HG03565 (cell line): ENCODE results near the gene ZNF423.

Source experiments
- ATAC-seq: cut with Tn5 transposase; IDR thresholded peaks from one replicate; pipeline ENCODE4 v1.9.1; 2021; ENCODE audit warnings: mild to moderate bottlenecking, moderate library complexity; ENCODE audit not compliant: unreplicated experiment

The ZNF423 gene

GRCh38 chr16:49502136-49502881, 353.6 kb downstream of the ZNF423 start:
- ATAC-seq: no peak

GRCh38 chr16:49499869-49500610, 355.9 kb downstream of the ZNF423 start:
- ATAC-seq: no peak

- no peak for ATAC-seq
Measured at GRCh38 chr16:49499414-49499785, 356.5 kb downstream of the ZNF423 start.

- no peak for ATAC-seq
Measured at GRCh38 chr16:49498666-49499413, 357.1 kb downstream of the ZNF423 start.

GRCh38 chr16:49498264-49498663, 357.6 kb downstream of the ZNF423 start:
- no peak for ATAC-seq

- no peak for ATAC-seq
Measured at GRCh38 chr16:49497466-49497865, 358.4 kb downstream of the ZNF423 start.

- no peak for ATAC-seq
Measured at GRCh38 chr16:49496656-49497055, 359.3 kb downstream of the ZNF423 start.

- ATAC-seq: no peak
Measured at GRCh38 chr16:49495596-49496355, 360.1 kb downstream of the ZNF423 start.

GRCh38 chr16:49494891-49495566, 360.9 kb downstream of the ZNF423 start:
- ATAC-seq: no peak

GRCh38 chr16:49494474-49494873, 361.4 kb downstream of the ZNF423 start:
- ATAC-seq: no peak

- ATAC-seq: no peak
Measured at GRCh38 chr16:49493836-49494235, 362.1 kb downstream of the ZNF423 start.

GRCh38 chr16:49492896-49493626, 362.9 kb downstream of the ZNF423 start:
- ATAC-seq: no peak

GRCh38 chr16:49491771-49492761, 363.8 kb downstream of the ZNF423 start:
- ATAC-seq: no peak

GRCh38 chr16:49491106-49491670, 364.7 kb downstream of the ZNF423 start:
- ATAC-seq: no peak

GRCh38 chr16:49490321-49490705, 365.6 kb downstream of the ZNF423 start:
- no peak for ATAC-seq

- no peak for ATAC-seq
Measured at GRCh38 chr16:49489686-49490320, 366.1 kb downstream of the ZNF423 start.

- no peak for ATAC-seq
Measured at GRCh38 chr16:49488740-49489525, 367.0 kb downstream of the ZNF423 start.
